Loucy (cell line): Measurements from ENCODE around the gene SMC1B.

Experiments used
- CTCF ChIP-seq: fragments of 200-600 bp; sonication (generic); conservative IDR thresholded peaks from 2 replicates; pipeline ENCODE4 v1.5.1; 2014; ENCODE audit warnings: mild to moderate bottlenecking, antibody characterized with exemption, low read length
- EZH2phosphoT487 ChIP-seq: fragments of 200-600 bp; IDR thresholded peaks from 2 replicates; pipeline ENCODE4 v1.6.1; 2018; ENCODE audit warnings: antibody characterized with exemption, mild to moderate bottlenecking, moderate library complexity, borderline replicate concordance

GRCh38 chr22:45328822-45329529 is 84.4 kb downstream of the SMC1B start:
- TF ChIP-seq CTCF (no peak), EZH2phosphoT487 (no peak)
